Prostate gland (tissue), 1 donor: Measurements from ENCODE around the gene CRYBA2.

Experiments used
- POLR2A ChIP-seq: fragments of 450-650 bp; IDR thresholded peaks from one replicate; pipeline ENCODE4 v1.6.1; 2016; ENCODE audit warnings: antibody characterized with exemption, mild to moderate bottlenecking
- POLR2AphosphoS5 ChIP-seq: sonication (generic); formaldehyde crosslinking; IDR thresholded peaks from one replicate; pipeline ENCODE4 v1.6.1; 2017; ENCODE audit warnings: antibody characterized with exemption

GRCh38 chr2:219018286-219018685 is 25.1 kb upstream of the CRYBA2 start:
- no peak for TF ChIP-seq POLR2AphosphoS5
- TF ChIP-seq POLR2A: no peak
